ENCODE results near the gene SNAP25.

DNA sequence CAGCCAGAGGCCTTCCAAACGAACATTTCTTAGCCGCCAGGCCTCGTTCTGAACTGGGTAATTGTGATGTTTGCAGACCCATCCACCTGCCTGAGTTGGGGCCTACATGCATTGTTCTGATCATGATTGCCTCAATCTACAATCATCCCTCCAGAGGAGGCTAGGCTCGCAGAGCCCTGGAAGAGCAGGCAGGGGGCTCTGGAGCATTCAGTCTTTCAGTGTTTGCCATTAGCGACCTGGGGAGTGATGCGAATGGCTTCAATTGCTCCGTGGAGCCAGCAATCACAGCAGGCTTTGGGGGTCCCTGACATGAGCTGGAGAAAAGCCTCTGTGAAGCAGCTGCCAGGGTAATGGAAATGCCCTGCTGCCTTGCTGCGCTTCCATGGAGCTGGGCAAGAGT is 22.0 kb downstream of the SNAP25 start:
- TF ChIP-seq POLR2A (IDR thresholded peaks at IDR 0.05) (no peak), EP300 (IDR thresholded peaks at IDR 0.05) (no peak)
- TF ChIP-seq, protein P1, sequence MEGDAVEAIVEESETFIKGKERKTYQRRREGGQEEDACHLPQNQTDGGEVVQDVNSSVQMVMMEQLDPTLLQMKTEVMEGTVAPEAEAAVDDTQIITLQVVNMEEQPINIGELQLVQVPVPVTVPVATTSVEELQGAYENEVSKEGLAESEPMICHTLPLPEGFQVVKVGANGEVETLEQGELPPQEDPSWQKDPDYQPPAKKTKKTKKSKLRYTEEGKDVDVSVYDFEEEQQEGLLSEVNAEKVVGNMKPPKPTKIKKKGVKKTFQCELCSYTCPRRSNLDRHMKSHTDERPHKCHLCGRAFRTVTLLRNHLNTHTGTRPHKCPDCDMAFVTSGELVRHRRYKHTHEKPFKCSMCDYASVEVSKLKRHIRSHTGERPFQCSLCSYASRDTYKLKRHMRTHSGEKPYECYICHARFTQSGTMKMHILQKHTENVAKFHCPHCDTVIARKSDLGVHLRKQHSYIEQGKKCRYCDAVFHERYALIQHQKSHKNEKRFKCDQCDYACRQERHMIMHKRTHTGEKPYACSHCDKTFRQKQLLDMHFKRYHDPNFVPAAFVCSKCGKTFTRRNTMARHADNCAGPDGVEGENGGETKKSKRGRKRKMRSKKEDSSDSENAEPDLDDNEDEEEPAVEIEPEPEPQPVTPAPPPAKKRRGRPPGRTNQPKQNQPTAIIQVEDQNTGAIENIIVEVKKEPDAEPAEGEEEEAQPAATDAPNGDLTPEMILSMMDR (IDR thresholded peaks at IDR 0.05): no peak

Data from ovary (tissue), 3 donors.